ENCODE results near the gene RALGAPA1. TPM values are rescaled to one million over a fixed set of nuclear protein-coding genes. Genes with fewer than 3 reads are reported as not detected.

The RALGAPA1 gene
- total and polyA plus RNA-seq, 2 experiments from 2014 or later: 7.5 to 22.2 TPM

GRCh38 chr14:35534208-35534872 lies 274.8 kb downstream of the RALGAPA1 start:
- peaks cover 52% of the 10 kb centered on the region for H3K27me3 ChIP-seq (replicated peaks; ENCODE audit: insufficient read depth)
- H3K36me3 ChIP-seq (ENCODE audit: low read depth): no peaks in the 10 kb centered on the region
- no peak for TF ChIP-seq EZH2phosphoT487 (IDR thresholded peaks at IDR 0.05; ENCODE audit: insufficient read depth, low read depth)
- TF ChIP-seq EZH2 (IDR thresholded peaks at IDR 0.05; ENCODE audit: insufficient read depth, poor library complexity, severe bottlenecking): peak; percentile 62
- H3K9ac ChIP-seq: no peak overlapping the region
- peak overlapping the region; percentile 75 for H3K4me2 ChIP-seq (ENCODE audit: unreplicated experiment)
- no peaks in the 10 kb centered on the region for H3F3A ChIP-seq (ENCODE audit: insufficient read depth)
- H3K27ac ChIP-seq: no peak overlapping the region
- H3K9me2 ChIP-seq (ENCODE audit: insufficient read depth): no peaks in the 10 kb centered on the region
- DNase-seq: peak; percentile 34
- 6 to 11% methylated on average over 40 to 57 of the region's 77 CpGs for WGBS, 2 experiments (ENCODE audit: low coverage in 1 of 2, low lambda C conversion rate in 2 of 2, missing lambda C conversion rate in 2 of 2)
- no peaks in the 10 kb centered on the region for H3K79me2 ChIP-seq (ENCODE audit: insufficient read depth)
- H4K20me1 ChIP-seq (ENCODE audit: insufficient read depth): no peaks in the 10 kb centered on the region
- H3K4me1 ChIP-seq (ENCODE audit: insufficient read depth): 0 out of 2 replicates have a peak, but pooled peaks cover 3% of the 10 kb centered on the region
- in situ Hi-C loops (cut with MboI): no loop called here
- no peaks in the 10 kb centered on the region for H3K9me3 ChIP-seq (ENCODE audit: low read depth)
- peak overlapping the region; percentile 64 for H2AFZ ChIP-seq
- peak overlapping the region; percentile 65 for H3K4me3 ChIP-seq

GRCh38 chr14:35533357-35534207 lies 275.5 kb downstream of the RALGAPA1 start, which contains the start of gene INSM2:
Gene INSM2, plus strand, starts transcription at chr14:35534164. Its CDS starts 89 bp downstream, at chr14:35534253.
- Histone ChIP-seq H4K20me1 (ENCODE audit: insufficient read depth) (no peaks in the 10 kb centered on the region), H3K9me2 (ENCODE audit: insufficient read depth) (no peaks in the 10 kb centered on the region), H3K27ac (no peak within 1 kb of the TSS), H3K4me1 (ENCODE audit: insufficient read depth) (0 out of 2 replicates have a peak, but pooled peaks cover 3% of the 10 kb centered on the region), H3K27me3 (replicated peaks; ENCODE audit: insufficient read depth) (peaks cover 56% of the 10 kb centered on the region), H3K79me2 (ENCODE audit: insufficient read depth) (no peaks in the 10 kb centered on the region), H2AFZ (peak within 1 kb of the TSS; percentile 64), H3K9ac (no peak within 1 kb of the TSS), H3K36me3 (ENCODE audit: low read depth) (no peaks in the 10 kb centered on the region), H3K4me2 (ENCODE audit: unreplicated experiment) (peak within 1 kb of the TSS; percentile 75), H3F3A (ENCODE audit: insufficient read depth) (no peaks in the 10 kb centered on the region), H3K9me3 (ENCODE audit: low read depth) (no peaks in the 10 kb centered on the region), H3K4me3 (peak within 1 kb of the TSS; percentile 65)
- in situ Hi-C loops (cut with MboI): no loop called here
- TF ChIP-seq EZH2 (IDR thresholded peaks at IDR 0.05; ENCODE audit: insufficient read depth, poor library complexity, severe bottlenecking) (peak; percentile 2), EZH2phosphoT487 (IDR thresholded peaks at IDR 0.05; ENCODE audit: insufficient read depth, low read depth) (no peak)
- WGBS, 2 experiments (ENCODE audit: low coverage in 1 of 2, low lambda C conversion rate in 2 of 2, missing lambda C conversion rate in 2 of 2): 2 to 3% methylated on average over 59 to 69 of the region's 100 CpGs
- peak; percentile 65 for DNase-seq

- 0 out of 2 replicates have a peak, but pooled peaks cover 3% of the 10 kb centered on the region for H3K4me1 ChIP-seq (ENCODE audit: insufficient read depth)
- no peak overlapping the region for H3K27ac ChIP-seq
- peaks cover 56% of the 10 kb centered on the region for H3K27me3 ChIP-seq (replicated peaks; ENCODE audit: insufficient read depth)
- H3K9ac ChIP-seq: no peak overlapping the region
- 12% methylated on average over 6 of the region's 6 CpGs for WGBS, 2 experiments (ENCODE audit: low coverage in 1 of 2, low lambda C conversion rate in 2 of 2, missing lambda C conversion rate in 2 of 2)
- H3K9me2 ChIP-seq (ENCODE audit: insufficient read depth): no peaks in the 10 kb centered on the region
- H3K9me3 ChIP-seq (ENCODE audit: low read depth): no peaks in the 10 kb centered on the region
- H3K4me3 ChIP-seq: peak overlapping the region; percentile 65
- no peaks in the 10 kb centered on the region for H3F3A ChIP-seq (ENCODE audit: insufficient read depth)
- H3K4me2 ChIP-seq (ENCODE audit: unreplicated experiment): peak overlapping the region; percentile 75
- no peaks in the 10 kb centered on the region for H4K20me1 ChIP-seq (ENCODE audit: insufficient read depth)
- H3K36me3 ChIP-seq (ENCODE audit: low read depth): no peaks in the 10 kb centered on the region
- H3K79me2 ChIP-seq (ENCODE audit: insufficient read depth): no peaks in the 10 kb centered on the region
- in situ Hi-C loops (cut with MboI): no loop called here
- H2AFZ ChIP-seq: peak overlapping the region; percentile 64
- TF ChIP-seq EZH2phosphoT487 (IDR thresholded peaks at IDR 0.05; ENCODE audit: insufficient read depth, low read depth): 0 out of 2 replicates have a peak, but pooled peaks have one; percentile 28
- peak; percentile 72 for TF ChIP-seq EZH2 (IDR thresholded peaks at IDR 0.05; ENCODE audit: insufficient read depth, poor library complexity, severe bottlenecking)
- DNase-seq: no peak
Measured at GRCh38 chr14:35532783-35533356, 276.2 kb downstream of the RALGAPA1 start.

All from GM23248 (cell line).